H1 (cell line): ENCODE results near the gene ESPNL. TPM values are rescaled to one million over a fixed set of nuclear protein-coding genes. Genes with fewer than 3 reads are reported as not detected.

Experiments
- HDAC2 ChIP-seq, 2 experiments: fragments of 300-600 bp in 1 of 2; sonication (generic) in 1 of 2; IDR thresholded peaks; 2 replicates each; pipeline ENCODE4 v1.6.1; 2011 to 2012; ENCODE audit warnings: low read depth in 2 of 2, low read length in 2 of 2, mild to moderate bottlenecking in 2 of 2, moderate library complexity in 2 of 2, borderline replicate concordance in 1 of 2, inconsistent platforms in 1 of 2
- KDM5A ChIP-seq: fragments of 200-600 bp; IDR thresholded peaks from 2 replicates; pipeline ENCODE4 v1.7.1; 2012; ENCODE audit warnings: mild to moderate bottlenecking, low read length, inconsistent platforms, mixed read lengths
- PHF8 ChIP-seq: fragments of 200-600 bp; sonication (generic); conservative IDR thresholded peaks from 2 replicates; pipeline ENCODE4 v1.7.1; 2012; ENCODE audit warnings: low read depth, mild to moderate bottlenecking, inconsistent platforms, low read length, moderate library complexity
- TEAD4 ChIP-seq: IDR thresholded peaks from 2 replicates; pipeline ENCODE4 v1.6.1; 2012; ENCODE audit warnings: low read depth, low read length, inconsistent platforms, mixed read lengths
- polyA plus RNA-seq, 7 experiments: library from polyadenylated mRNA; depleted of rRNA in 3 of 7; stranded (reverse) in 5 of 7; unstranded in 2 of 7; fragments of >200 nt in 5 of 7; fragments of 200-250 nt in 2 of 7; gene quantifications; 1 replicate in 5 of 7; 2 replicates in 1 of 7; 4 replicates in 1 of 7; pipeline versions ENCODE4 v1.2.1 to v1.2.3, GENCODE V29; 2011 to 2013; ENCODE audit warnings: missing spikeins in 2 of 7, mixed read lengths in 2 of 7
- total RNA-seq: library from RNA; stranded (reverse); fragmentation: NEBNext Ultra II Directional; extraction: Animal tissue kit (Norgen Biotek cat#: 25700); gene quantifications from 2 replicates; pipeline ENCODE4 v1.2.1, GENCODE V29; 2021
- TF ChIP-seq, protein P1 (sequence below): IDR thresholded peaks from 2 replicates; pipeline ENCODE4 v1.6.1; 2012; ENCODE audit warnings: low read length, inconsistent platforms

Gene ESPNL
- total and polyA plus RNA-seq, 2 of the 8 experiments (the other 6 are each of a cell fraction or from before 2014, with no cell fraction given): 0.68 to 1.3 TPM

DNA sequence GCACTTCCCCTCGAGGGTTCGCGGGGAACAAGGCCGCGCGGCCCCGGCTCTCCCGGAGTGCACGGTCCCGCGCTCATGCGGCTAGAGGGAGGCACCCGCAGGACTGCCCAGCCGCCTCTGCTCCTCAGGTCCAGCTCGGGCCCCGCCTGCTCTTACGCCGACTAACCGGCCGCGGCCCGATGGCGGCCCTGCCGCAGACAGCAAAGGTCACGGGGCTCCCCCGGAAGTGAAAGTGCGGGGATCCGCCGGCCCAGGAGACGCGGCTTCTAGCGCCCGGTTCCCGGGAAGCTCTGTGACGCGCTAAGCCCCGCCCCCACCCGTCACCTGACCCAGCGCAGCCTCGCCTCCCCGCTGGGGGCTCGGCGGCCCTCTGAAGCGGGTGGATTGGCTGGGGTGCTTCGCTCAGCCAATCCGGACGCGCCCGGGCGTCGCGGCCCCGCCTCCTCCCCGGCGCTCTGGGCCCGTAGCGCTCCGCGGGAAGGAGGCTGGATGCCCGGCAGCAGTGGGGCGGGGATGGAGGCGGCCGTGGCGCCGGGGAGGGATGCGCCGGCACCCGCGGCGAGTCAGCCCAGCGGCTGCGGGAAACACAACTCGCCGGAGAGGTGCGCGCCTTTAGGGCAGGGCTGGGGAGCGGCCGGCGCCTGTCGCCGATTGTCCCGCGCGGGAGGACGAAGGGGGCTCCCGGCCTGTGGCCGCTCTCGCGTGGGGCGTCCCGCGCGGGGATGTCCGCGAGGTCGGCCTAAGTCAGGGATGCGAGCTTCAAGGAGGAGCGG, 39.4 kb upstream of the ESPNL start, which contains the start of gene SCLY (continued):
- TF ChIP-seq PHF8 (peak; percentile 95), HDAC2 (IDR thresholded peaks at IDR 0.05; ENCODE audit: borderline replicate concordance in 1 of 2, low read depth in 2 of 2, low read length in 2 of 2) (peak in 1 of 2 experiments; percentile 68), KDM5A (no peak), TEAD4 (no peak)
- TF ChIP-seq, protein P1, sequence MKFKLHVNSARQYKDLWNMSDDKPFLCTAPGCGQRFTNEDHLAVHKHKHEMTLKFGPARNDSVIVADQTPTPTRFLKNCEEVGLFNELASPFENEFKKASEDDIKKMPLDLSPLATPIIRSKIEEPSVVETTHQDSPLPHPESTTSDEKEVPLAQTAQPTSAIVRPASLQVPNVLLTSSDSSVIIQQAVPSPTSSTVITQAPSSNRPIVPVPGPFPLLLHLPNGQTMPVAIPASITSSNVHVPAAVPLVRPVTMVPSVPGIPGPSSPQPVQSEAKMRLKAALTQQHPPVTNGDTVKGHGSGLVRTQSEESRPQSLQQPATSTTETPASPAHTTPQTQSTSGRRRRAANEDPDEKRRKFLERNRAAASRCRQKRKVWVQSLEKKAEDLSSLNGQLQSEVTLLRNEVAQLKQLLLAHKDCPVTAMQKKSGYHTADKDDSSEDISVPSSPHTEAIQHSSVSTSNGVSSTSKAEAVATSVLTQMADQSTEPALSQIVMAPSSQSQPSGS: no peak
